Keratinocyte (primary cell): Measurements from ENCODE around the gene FASTKD1.

Experiments
- EZH2 ChIP-seq: IDR thresholded peaks from one replicate; pipeline ENCODE4 v1.6.1; 2012; ENCODE audit warnings: inconsistent platforms, mild to moderate bottlenecking, low read length, moderate library complexity
- TF ChIP-seq, protein P1 (sequence below), 3 experiments: IDR thresholded peaks in 1 of 3; conservative IDR thresholded peaks in 1 of 3; optimal IDR thresholded peaks in 1 of 3; 2 replicates in 2 of 3; 3 replicates in 1 of 3; pipeline versions ENCODE3 to v1.5.1; 2011; ENCODE audit warnings: low read length in 3 of 3, mild to moderate bottlenecking in 3 of 3, moderate library complexity in 2 of 3, control low read depth in 1 of 3, inconsistent platforms in 1 of 3; ENCODE audit not compliant: insufficient read depth in 2 of 3; ENCODE audit errors: extremely low read depth in 1 of 3

DNA sequence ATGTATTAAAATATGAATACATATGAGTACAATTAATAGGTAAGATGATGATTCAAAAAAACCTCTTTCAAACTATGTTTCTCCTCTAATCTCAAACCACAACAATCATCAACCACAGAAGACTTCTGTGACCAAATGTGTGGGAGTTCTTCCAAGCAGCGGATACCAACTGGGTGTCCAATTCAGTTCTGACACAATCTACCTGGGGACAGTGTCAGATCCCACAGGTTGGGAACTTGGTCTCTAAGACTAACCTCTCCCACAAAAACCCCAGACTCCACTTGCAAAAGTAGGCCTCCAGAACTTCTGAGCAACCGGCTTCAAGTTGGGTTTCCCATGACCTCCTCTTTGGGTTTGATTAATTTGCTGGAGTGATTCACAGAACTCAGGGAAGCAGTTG lies 26.9 kb downstream of the FASTKD1 start:
- TF ChIP-seq EZH2 = no peak
- TF ChIP-seq, protein P1, sequence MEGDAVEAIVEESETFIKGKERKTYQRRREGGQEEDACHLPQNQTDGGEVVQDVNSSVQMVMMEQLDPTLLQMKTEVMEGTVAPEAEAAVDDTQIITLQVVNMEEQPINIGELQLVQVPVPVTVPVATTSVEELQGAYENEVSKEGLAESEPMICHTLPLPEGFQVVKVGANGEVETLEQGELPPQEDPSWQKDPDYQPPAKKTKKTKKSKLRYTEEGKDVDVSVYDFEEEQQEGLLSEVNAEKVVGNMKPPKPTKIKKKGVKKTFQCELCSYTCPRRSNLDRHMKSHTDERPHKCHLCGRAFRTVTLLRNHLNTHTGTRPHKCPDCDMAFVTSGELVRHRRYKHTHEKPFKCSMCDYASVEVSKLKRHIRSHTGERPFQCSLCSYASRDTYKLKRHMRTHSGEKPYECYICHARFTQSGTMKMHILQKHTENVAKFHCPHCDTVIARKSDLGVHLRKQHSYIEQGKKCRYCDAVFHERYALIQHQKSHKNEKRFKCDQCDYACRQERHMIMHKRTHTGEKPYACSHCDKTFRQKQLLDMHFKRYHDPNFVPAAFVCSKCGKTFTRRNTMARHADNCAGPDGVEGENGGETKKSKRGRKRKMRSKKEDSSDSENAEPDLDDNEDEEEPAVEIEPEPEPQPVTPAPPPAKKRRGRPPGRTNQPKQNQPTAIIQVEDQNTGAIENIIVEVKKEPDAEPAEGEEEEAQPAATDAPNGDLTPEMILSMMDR (optimal IDR thresholded peaks at IDR 0.05 in 1 of 3, IDR thresholded peaks at IDR 0.05 in 1 of 3, conservative IDR thresholded peaks at IDR 0.05 in 1 of 3; ENCODE audit: extremely low read depth in 1 of 3, insufficient read depth in 2 of 3, low read length in 3 of 3) = no peak
